Measurements from ENCODE around the gene SUMO2. TPM values are rescaled to one million over a fixed set of nuclear protein-coding genes. Genes with fewer than 3 reads are reported as not detected.

The SUMO2 gene
- total and polyA plus RNA-seq, 2 of the 8 experiments (the other 6 are each of a cell fraction or from before 2014, with no cell fraction given) = 184 to 779 TPM

DNA sequence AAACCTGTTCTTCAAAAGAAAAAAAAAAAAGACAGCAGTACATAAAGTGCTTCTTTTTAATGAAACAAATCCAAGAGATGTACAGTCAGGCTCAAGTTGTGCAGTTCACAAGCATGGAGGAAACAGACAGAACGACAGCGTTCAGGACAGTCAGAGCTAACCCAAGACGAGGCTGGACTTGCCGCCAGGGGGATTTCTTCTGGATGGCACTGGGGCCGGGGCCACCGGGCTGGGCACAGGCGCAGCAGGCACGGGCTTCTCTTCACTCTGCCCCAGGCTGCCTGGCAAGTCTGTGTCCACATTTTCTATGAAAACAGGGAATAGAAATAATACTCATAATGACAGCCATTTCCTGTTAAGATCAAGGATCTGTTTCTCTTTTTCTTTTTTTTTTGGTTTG is 46.8 kb downstream of the SUMO2 start:
- POLR2A ChIA-PET (ENCODE audit: partially characterized antibody) = interaction anchor here (0.7 to 4.9 kb wide), 5 partner anchors 10 to 43 kb away, joined by 3 to 29 read pairs (median 3); partner anchors contain the start of genes ARMC7 and JPT1
- WGBS, 2 experiments (ENCODE audit: extremely low coverage in 1 of 2, insufficient coverage in 1 of 2, insufficient read length in 1 of 2, insufficient replicate concordance in 2 of 2, low coverage in 1 of 2, low lambda C conversion rate in 2 of 2, missing lambda C conversion rate in 1 of 2) = 96% methylated on average over 8 of the region's 8 CpGs; no CpG with 5 or more reads in 1 of the 2 experiments
- no peak overlapping the region for H3K27ac ChIP-seq (ENCODE audit: low read depth, low read length)

More for the DNA sequence above, 46.8 kb downstream of the SUMO2 start:
- CTCF ChIA-PET (ENCODE audit: partially characterized antibody) = interaction anchor here (0.6 to 2.3 kb wide), 3 partner anchors 31 to 275 kb away, joined by 3 to 7 read pairs (median 3); no protein-coding TSS in a partner anchor
- H3K27me3 ChIP-seq (replicated peaks in 1 of 4; ENCODE audit: control insufficient read depth in 3 of 4, extremely low read depth in 1 of 4, insufficient read depth in 3 of 4, low read length in 3 of 4) = no peaks in the 10 kb centered on the region
- peaks cover 2 to 53% (median 19%) of the 10 kb centered on the region in 4 experiments; a peak in 7 of 8 replicates for H3K36me3 ChIP-seq (ENCODE audit: control insufficient read depth in 2 of 4, insufficient read depth in 4 of 4, low read length in 3 of 4)
- TF ChIP-seq TCF12 (IDR thresholded peaks at IDR 0.05; ENCODE audit: low read depth, low read length) (no peak), POLR2A (IDR thresholded peaks at IDR 0.05; ENCODE audit: control extremely low read depth in 1 of 2, low read depth in 2 of 2, low read length in 2 of 2) (no peak), YY1 (IDR thresholded peaks at IDR 0.05; ENCODE audit: low read depth, low read length) (no peak), MAFK (IDR thresholded peaks at IDR 0.05; ENCODE audit: low read depth, low read length) (no peak), BACH1 (IDR thresholded peaks at IDR 0.05; ENCODE audit: low read length) (no peak), RBBP5 (IDR thresholded peaks at IDR 0.05; ENCODE audit: borderline replicate concordance, low read depth, low read length) (no peak), KDM4A (IDR thresholded peaks at IDR 0.05; ENCODE audit: low read depth, low read length, severe bottlenecking) (no peak), CBX5 (IDR thresholded peaks at IDR 0.05; ENCODE audit: low read depth, low read length) (no peak)
- TF ChIP-seq, protein P1, sequence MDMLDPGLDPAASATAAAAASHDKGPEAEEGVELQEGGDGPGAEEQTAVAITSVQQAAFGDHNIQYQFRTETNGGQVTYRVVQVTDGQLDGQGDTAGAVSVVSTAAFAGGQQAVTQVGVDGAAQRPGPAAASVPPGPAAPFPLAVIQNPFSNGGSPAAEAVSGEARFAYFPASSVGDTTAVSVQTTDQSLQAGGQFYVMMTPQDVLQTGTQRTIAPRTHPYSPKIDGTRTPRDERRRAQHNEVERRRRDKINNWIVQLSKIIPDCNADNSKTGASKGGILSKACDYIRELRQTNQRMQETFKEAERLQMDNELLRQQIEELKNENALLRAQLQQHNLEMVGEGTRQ (IDR thresholded peaks at IDR 0.05; ENCODE audit: low read length) = no peak
- H3K4me1 ChIP-seq (replicated peaks in 1 of 4; ENCODE audit: control insufficient read depth in 3 of 4, insufficient read depth in 4 of 4, low read length in 3 of 4) = no peaks in the 10 kb centered on the region
- no peak overlapping the region for H2BK12ac ChIP-seq (ENCODE audit: low read depth, low read length)
- peaks cover 2% of the 10 kb centered on the region; the same call in 1 of the 2 replicates for H3K23me2 ChIP-seq (ENCODE audit: low read depth, low read length)
- H3K9ac ChIP-seq (replicated peaks in 1 of 4; ENCODE audit: extremely low read depth in 1 of 4, low read depth in 3 of 4, low read length in 3 of 4) = no peak overlapping the region
- no peaks in the 10 kb centered on the region for H3K79me1 ChIP-seq (ENCODE audit: low read depth, low read length)
- no peak overlapping the region for H2BK20ac ChIP-seq (ENCODE audit: low read length)
- H3K9me3 ChIP-seq (ENCODE audit: insufficient read depth in 2 of 2, low read depth in 1 of 2, low read length in 1 of 2) = no peaks in the 10 kb centered on the region
- no peak overlapping the region for H3K56ac ChIP-seq (replicated peaks; ENCODE audit: insufficient read length, low read depth, low read length)
- H4K91ac ChIP-seq (replicated peaks; ENCODE audit: insufficient read length, low read length) = no peak overlapping the region
- H2BK5ac ChIP-seq (ENCODE audit: low read depth, low read length) = no peak overlapping the region
- H3K4ac ChIP-seq (replicated peaks; ENCODE audit: insufficient read length, low read depth, low read length) = no peak overlapping the region
- no peak overlapping the region for H2AK5ac ChIP-seq (ENCODE audit: low read depth, low read length)
- H3K4me3 ChIP-seq (ENCODE audit: extremely low read depth in 1 of 4, insufficient read depth in 2 of 4, low read depth in 3 of 4, low read length in 4 of 4) = no peak overlapping the region
- no peak overlapping the region for H2BK15ac ChIP-seq (ENCODE audit: low read length)
- no peak overlapping the region for H3K18ac ChIP-seq (ENCODE audit: extremely low read depth, low read length)
- no peak overlapping the region for H3K14ac ChIP-seq (ENCODE audit: insufficient read length)
- H3K23ac ChIP-seq (ENCODE audit: insufficient read length) = no peak overlapping the region
- DNase-seq (ENCODE audit: low read depth in 1 of 2, low spot score in 2 of 2) (no peak), FAIRE-seq (no peak)
- H4K20me1 ChIP-seq (replicated peaks in 1 of 2; ENCODE audit: control insufficient read depth in 1 of 2, insufficient read depth in 2 of 2, low read length in 2 of 2) = no peaks in the 10 kb centered on the region
- H3K4me2 ChIP-seq (ENCODE audit: insufficient read depth in 1 of 2, low read depth in 2 of 2, low read length in 2 of 2) = no peak overlapping the region
- peaks cover 0 to 3% of the 10 kb centered on the region in 2 experiments; a peak in 1 of 4 replicates for H3K79me2 ChIP-seq (ENCODE audit: control insufficient read depth in 1 of 2, insufficient read depth in 2 of 2, low read length in 2 of 2)
- no peak overlapping the region for H2AFZ ChIP-seq (ENCODE audit: low read length)
- no peak overlapping the region for H4K8ac ChIP-seq (ENCODE audit: extremely low read depth, insufficient read depth, low read length)
- no peak overlapping the region for H4K5ac ChIP-seq (ENCODE audit: insufficient read length, low read depth, low read length)
- H2BK120ac ChIP-seq (replicated peaks; ENCODE audit: low read depth, low read length) = no peak overlapping the region

Measured in H1 (cell line).